Activated CD4-positive, alpha-beta T cell treated with anti-CD3 and anti-CD28 coated beads, Interleukin-2, amount 50 U/mL, for 48 hours (primary cell): Measurements from ENCODE around the gene CHRNA9.
"Not testable (repeated sequence)": the region's sequence is repeated elsewhere in the genome, so short reads cannot be mapped to it uniquely, and the experiment has no call there.

Source experiments
- DNase-seq, 2 experiments: peaks; one replicate each; pipeline ENCODE4 v3.0.0-alpha.2; 2020

CHRNA9 gene

DNA sequence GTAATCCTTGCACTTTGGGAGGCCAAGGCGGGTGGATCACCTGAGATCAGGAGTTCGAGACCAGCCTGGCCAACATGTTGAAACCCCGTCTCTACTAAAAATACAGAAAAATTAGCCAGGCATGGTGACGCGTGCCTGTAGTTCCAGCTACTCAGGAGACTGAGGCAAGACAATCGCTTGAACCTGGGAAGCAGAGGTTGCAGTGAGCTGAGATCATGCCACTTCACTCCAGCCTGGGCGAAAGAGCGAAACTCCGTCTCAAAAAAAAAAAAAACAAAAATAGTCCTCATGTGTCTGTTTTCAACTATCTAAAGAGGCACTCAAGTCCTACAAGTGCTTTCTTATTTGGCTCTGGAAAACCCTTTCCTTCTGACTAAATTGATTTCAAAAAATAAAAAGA lies 57.1 kb downstream of the CHRNA9 start:
- DNase-seq: not testable (repeated sequence)

DNA sequence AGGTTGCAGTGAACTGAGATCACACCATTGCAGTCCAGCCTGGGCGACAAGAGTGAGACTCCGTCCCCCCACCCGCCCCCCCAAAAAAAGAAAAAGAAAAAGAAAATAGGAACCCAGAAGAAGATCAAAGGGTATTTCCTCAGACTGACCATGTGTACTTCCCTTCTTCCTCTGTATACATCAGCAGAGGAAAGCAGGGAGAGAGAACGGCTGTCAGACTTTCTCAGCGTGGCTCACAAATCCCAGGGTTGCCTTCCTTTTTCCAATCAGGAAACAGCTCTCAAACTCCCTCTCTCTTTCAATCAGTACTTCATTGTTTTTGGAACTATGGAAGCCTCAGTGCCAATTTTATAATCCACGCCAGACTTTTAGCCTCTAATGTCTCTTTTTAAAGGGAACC lies 59.1 kb downstream of the CHRNA9 start:
- no peak for DNase-seq

DNA sequence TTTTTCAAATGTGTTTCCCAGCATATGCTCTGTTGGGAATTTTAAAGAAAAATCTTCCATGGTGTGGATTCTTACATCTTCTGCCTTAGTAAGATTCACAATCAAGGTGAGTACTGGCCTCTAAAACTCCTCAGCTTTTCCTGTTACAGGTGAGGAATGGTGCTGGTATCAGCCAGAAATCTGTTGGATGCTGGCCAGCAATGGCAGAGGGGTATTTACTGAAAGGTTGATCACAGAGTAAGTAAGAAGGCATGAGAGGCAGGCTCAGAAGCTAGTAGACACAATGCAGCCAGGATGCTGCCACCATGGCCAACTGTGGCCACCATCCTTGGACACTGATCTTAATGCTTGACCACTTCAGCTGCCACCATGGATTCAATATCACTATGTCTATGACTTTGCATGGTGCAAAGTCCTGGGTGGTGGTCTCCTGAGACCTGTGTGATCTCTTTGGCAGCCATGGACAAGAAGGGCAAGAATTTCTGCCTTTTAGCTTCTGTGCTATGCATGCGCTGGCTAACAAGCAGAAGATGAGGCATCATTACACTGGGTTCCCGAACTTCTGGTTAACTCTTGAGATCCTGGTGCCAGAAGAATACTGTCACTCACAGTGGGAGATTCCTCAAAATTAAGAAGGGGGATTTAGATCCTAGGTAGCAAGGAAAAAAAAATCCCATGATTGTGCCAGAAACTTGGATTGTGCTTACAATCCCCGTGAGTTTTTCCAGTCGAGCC lies 60.2 kb downstream of the CHRNA9 start:
- no peak for DNase-seq

DNA sequence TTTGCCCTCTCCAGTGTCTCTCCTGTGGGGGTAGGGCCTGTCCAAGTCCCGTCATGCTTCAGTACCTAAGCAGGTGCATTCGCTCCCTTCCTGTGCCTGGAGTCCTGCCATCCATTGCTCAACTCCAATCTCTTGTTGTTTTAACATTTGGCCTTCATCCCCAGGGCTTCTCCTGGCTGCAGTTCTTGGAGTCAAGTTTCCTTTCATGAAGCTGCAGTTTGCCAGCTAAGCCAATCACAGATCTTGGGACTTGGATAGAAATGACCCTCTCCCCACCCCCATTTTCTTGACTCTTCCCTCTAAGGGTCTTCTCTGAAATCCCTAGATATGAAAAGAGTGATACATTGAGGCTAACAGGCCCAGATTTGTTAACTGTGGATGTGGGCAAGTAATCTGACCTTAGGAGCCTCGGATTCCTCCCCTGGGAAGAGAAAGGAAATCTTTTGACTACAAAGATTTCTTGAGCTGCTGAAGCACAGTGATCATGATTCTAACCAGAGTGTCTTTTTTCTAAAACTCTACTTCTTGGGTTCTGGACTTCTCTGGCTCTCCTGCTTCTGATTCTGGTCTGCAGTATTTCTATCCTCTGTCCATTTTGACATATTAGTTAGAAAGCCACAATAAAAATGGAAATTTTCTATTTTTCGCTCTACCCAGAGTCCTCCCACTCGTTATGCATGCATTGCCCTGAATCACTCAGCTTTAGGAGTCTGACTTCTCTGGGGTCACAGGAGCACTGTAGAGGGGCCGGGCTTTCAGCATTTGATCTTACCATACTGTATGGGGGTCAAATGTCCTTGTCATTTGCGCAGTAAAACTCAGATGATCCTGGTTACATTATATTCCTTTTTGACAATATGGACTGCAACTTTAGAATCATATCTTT lies 61.0 kb downstream of the CHRNA9 start:
- no peak for DNase-seq

DNA sequence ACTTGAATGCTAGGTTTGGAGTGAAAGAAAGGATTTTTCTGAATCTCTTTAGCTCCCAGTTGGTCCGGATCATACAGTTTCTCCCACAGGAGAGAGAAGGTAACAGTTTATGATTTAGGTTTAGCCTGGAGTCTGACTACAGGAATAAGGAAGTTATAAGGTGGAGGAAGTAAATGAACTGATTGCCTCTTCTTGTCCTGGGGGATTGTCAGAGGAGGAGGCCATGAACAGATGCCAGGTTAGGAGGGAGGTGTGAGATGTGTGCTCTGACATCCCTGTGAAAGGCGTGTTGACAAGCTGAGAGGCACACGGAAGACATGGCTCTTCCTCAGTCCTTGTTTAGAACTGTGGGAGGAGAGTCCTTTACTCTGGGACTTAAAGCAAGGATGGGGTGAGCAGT lies 64.4 kb downstream of the CHRNA9 start:
- DNase-seq: no peak

DNA sequence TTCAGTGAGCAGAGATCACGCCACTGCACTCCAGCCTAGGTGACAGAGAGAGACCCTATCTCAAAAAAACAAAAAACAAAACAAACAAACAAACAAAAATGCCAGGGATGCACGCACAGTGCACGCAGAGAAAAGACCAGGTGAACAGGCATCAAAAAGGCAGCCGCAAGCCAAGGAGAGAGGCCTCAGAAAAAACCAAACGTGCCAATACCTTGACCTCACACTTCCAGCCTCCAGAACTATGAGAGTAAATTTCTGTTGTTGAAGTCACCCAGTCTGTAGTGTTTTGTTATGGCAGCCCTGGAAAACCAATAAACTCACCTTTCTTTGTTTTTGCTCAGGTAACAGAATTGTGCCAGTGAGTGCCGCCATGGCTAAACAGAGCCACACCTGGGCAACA lies 66.0 kb downstream of the CHRNA9 start:
- no peak for DNase-seq

DNA sequence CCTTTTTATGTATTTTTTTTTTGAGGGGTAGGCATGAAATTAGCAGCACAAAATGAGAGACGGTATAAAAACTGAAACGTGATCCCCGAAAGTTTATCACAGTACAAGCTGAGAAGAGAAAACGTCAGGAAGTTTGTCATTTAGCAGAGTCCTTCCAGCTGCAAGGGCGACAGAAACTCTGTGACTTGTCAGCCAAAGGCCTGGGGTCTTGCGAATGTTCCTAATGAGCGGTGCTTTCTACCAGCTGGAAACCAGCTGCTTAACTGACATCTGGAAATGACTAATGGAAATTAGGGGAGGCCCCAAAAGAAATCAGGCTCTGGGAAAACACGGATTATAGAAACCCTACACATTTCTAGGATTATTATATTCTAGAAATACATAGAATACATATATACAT lies 66.5 kb downstream of the CHRNA9 start:
- no peak for DNase-seq

DNA sequence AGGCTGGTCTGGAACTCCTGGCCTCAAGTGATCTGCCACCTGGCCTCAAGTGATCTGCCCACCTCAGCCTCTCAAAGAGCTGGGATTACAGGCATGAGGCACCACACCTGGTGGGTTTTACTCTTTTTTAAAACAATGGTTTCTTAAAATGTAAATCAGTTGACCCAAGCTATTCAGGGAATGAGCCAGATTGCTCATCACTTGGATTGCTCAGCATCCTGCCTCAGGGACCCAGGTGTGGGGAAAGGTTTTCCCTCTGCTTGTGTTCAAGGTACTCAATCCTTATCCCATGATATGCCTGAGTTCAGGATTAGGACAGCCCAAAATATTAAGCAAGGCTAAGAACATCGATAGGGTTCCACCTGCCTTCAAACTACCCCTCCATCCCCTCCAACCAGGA lies 67.4 kb downstream of the CHRNA9 start:
- DNase-seq: no peak

DNA sequence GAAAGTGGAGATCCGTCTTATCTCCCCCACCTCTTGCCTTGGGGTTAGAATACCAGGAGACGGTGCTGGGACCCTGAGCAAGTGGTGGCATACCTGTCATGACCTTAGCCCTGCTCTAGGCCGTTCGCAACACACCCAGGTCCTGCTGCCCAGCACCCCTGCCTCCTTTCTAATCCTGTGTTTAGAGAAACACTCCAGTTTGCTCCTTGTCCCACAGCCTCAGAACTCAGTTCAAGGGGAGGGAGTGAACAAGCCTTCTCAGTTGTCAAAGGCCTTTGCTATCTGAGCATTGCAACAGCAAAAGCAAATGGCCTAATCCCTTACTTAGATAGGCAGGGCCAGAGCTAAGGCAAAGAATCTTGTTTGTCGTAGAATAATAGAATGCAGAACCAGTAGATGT lies 67.9 kb downstream of the CHRNA9 start:
- DNase-seq: no peak
